ENCODE measurements around the gene RNF223. TPM values are rescaled to one million over a fixed set of nuclear protein-coding genes. Genes with fewer than 3 reads are reported as not detected.

The RNF223 gene
- total and polyA plus RNA-seq, 2 donors from 2014 or later: 0.28 to 2.3 TPM

DNA sequence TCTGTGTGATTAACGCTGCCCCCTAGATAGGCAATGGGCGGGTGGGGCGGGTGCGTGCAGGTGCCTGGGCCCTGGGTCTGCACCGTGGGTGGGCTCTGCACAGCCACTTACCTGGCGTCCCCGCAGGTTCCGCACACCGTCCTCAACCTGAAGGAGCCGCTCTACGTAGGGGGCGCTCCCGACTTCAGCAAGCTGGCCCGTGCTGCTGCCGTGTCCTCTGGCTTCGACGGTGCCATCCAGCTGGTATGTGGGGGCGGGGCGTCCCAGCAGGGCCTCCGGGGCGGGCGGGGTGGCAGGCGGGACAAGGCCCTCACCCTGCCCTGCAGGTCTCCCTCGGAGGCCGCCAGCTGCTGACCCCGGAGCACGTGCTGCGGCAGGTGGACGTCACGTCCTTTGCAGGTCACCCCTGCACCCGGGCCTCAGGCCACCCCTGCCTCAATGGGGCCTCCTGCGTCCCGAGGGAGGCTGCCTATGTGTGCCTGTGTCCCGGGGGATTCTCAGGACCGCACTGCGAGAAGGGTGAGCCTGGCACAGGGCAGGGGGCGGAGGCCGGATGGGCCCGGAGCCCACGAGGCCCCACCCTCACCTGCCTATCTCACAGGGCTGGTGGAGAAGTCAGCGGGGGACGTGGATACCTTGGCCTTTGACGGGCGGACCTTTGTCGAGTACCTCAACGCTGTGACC is 22.8 kb downstream of the RNF223 start:
- H3K27ac ChIP-seq (ENCODE audit: low read depth in 2 of 2, low read length in 2 of 2): no peak overlapping the region
- no peaks in the 10 kb centered on the region for H3K27me3 ChIP-seq (ENCODE audit: control insufficient read depth, insufficient read depth, low read length)
- TF ChIP-seq, protein P1, sequence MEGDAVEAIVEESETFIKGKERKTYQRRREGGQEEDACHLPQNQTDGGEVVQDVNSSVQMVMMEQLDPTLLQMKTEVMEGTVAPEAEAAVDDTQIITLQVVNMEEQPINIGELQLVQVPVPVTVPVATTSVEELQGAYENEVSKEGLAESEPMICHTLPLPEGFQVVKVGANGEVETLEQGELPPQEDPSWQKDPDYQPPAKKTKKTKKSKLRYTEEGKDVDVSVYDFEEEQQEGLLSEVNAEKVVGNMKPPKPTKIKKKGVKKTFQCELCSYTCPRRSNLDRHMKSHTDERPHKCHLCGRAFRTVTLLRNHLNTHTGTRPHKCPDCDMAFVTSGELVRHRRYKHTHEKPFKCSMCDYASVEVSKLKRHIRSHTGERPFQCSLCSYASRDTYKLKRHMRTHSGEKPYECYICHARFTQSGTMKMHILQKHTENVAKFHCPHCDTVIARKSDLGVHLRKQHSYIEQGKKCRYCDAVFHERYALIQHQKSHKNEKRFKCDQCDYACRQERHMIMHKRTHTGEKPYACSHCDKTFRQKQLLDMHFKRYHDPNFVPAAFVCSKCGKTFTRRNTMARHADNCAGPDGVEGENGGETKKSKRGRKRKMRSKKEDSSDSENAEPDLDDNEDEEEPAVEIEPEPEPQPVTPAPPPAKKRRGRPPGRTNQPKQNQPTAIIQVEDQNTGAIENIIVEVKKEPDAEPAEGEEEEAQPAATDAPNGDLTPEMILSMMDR (IDR thresholded peaks at IDR 0.05; ENCODE audit: borderline replicate concordance, extremely low read depth, insufficient read depth): no peak
- no peak overlapping the region for H3K4me3 ChIP-seq (ENCODE audit: low read length in 3 of 3)
- no peaks in the 10 kb centered on the region for H3K4me1 ChIP-seq (ENCODE audit: control insufficient read depth in 2 of 3, insufficient read depth in 2 of 3, low read depth in 1 of 3, low read length in 3 of 3)
- H3K9ac ChIP-seq (ENCODE audit: low read length in 3 of 3): no peak overlapping the region
- H3K9me3 ChIP-seq (ENCODE audit: control insufficient read depth in 2 of 3, insufficient read depth in 1 of 3, low read length in 3 of 3): no peaks in the 10 kb centered on the region
- no peak for FAIRE-seq
- DNase-seq: no peak
- intact Hi-C loops (cut with DNase I): no loop called here
- H3K36me3 ChIP-seq (ENCODE audit: control insufficient read depth in 2 of 3, insufficient read depth in 3 of 3, low read length in 3 of 3): peaks cover 3 to 8% (median 5%) of the 10 kb centered on the region in 3 donors

DNA sequence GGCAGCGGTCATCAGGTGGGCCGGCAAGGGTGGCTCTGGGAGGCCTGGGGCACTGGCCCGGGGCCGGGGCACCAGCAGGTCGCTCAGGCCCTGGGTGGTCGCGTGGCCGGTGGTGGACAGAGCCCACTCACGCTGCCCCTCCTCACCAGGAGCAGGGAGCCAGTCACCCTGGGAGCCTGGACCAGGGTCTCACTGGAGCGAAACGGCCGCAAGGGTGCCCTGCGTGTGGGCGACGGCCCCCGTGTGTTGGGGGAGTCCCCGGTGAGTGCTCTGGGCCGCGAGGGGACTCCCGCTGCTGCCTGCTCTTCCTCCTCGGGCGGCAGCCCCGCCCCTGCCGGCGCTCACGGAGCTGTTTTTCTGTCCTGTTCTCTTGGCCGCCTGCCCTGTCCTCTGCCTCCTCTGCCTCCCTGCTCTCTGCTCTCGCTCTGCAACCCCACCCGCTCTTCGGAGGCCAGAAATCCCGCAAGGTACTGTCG is 23.5 kb downstream of the RNF223 start:
- DNase-seq (no peak), FAIRE-seq (no peak)
- Histone ChIP-seq H3K27ac (ENCODE audit: low read depth in 2 of 2, low read length in 2 of 2) (no peak overlapping the region), H3K9me3 (ENCODE audit: control insufficient read depth in 2 of 3, insufficient read depth in 1 of 3, low read length in 3 of 3) (no peaks in the 10 kb centered on the region), H3K4me1 (ENCODE audit: control insufficient read depth in 2 of 3, insufficient read depth in 2 of 3, low read depth in 1 of 3, low read length in 3 of 3) (no peaks in the 10 kb centered on the region), H3K27me3 (ENCODE audit: control insufficient read depth, insufficient read depth, low read length) (no peaks in the 10 kb centered on the region), H3K9ac (ENCODE audit: low read length in 3 of 3) (no peak overlapping the region), H3K36me3 (ENCODE audit: control insufficient read depth in 2 of 3, insufficient read depth in 3 of 3, low read length in 3 of 3) (peaks cover 5 to 8% (median 7%) of the 10 kb centered on the region in 3 donors), H3K4me3 (ENCODE audit: low read length in 3 of 3) (no peak overlapping the region)
- intact Hi-C loops (cut with DNase I): no loop called here
- TF ChIP-seq, protein P1 (IDR thresholded peaks at IDR 0.05; ENCODE audit: borderline replicate concordance, extremely low read depth, insufficient read depth): no peak

DNA sequence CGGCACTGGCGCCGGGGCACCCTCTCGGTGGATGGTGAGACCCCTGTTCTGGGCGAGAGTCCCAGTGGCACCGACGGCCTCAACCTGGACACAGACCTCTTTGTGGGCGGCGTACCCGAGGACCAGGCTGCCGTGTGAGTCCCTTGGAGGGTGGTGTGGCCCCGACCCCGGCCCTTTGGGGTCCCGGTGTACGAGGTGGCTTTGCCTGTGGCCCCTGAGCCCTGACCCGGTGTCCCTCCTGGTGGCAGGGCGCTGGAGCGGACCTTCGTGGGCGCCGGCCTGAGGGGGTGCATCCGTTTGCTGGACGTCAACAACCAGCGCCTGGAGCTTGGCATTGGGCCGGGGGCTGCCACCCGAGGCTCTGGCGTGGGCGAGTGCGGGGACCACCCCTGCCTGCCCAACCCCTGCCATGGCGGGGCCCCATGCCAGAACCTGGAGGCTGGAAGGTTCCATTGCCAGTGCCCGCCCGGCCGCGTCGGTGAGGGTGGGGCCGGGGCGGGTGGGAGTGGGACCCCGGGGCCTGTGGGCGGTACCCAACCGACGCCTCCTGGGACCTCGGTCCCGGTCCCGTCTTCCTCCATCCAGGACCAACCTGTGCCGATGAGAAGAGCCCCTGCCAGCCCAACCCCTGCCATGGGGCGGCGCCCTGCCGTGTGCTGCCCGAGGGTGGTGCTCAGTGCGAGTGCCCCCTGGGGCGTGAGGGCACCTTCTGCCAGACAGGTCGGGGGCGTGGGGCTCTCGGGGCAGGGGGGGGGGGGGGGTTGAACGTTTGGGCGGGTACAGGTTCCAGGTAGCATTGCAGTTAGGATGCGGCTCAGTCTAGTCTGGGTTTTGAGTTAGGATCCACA is 24.6 kb downstream of the RNF223 start:
- FAIRE-seq: no peak
- intact Hi-C loops (cut with DNase I): no loop called here
- Histone ChIP-seq H3K4me1 (ENCODE audit: control insufficient read depth in 2 of 3, insufficient read depth in 2 of 3, low read depth in 1 of 3, low read length in 3 of 3) (no peaks in the 10 kb centered on the region), H3K36me3 (ENCODE audit: control insufficient read depth in 2 of 3, insufficient read depth in 3 of 3, low read length in 3 of 3) (peaks cover 7 to 9% (median 8%) of the 10 kb centered on the region in 3 donors), H3K9ac (ENCODE audit: low read length in 3 of 3) (no peak overlapping the region), H3K4me3 (ENCODE audit: low read length in 3 of 3) (no peak overlapping the region), H3K9me3 (ENCODE audit: control insufficient read depth in 2 of 3, insufficient read depth in 1 of 3, low read length in 3 of 3) (no peaks in the 10 kb centered on the region), H3K27me3 (ENCODE audit: control insufficient read depth, insufficient read depth, low read length) (no peaks in the 10 kb centered on the region), H3K27ac (ENCODE audit: low read depth in 2 of 2, low read length in 2 of 2) (no peak overlapping the region)
- DNase-seq: no peak
- TF ChIP-seq, protein P1 (IDR thresholded peaks at IDR 0.05; ENCODE audit: borderline replicate concordance, extremely low read depth, insufficient read depth): no peak

All from kidney (tissue), 14 donors.